Prostate gland (tissue), 2 donors: ENCODE measurements around the gene NR5A1. TPM values are rescaled to one million over a fixed set of nuclear protein-coding genes. Genes with fewer than 3 reads are reported as not detected.

ENCODE experiments used
- DNase-seq: peaks from one replicate; pipeline ENCODE4 v3.0.0-alpha.2; 2019; ENCODE audit warnings: low spot score
- H3K27ac ChIP-seq, 2 donors: fragments of 200-600 bp; sonication (generic); 2 replicates each; pipeline ENCODE4 v1.5.1; 2017 to 2019
- H3K27me3 ChIP-seq: fragments of 200-600 bp; sonication (generic); replicated peaks from 2 replicates; pipeline ENCODE4 v1.5.1; 2019; ENCODE audit not compliant: insufficient read depth
- H3K36me3 ChIP-seq, 2 donors: fragments of 200-600 bp; sonication (generic); 1 replicate in 1 of 2; 2 replicates in 1 of 2; pipeline versions ENCODE4 v1.5.1 to v1.8.1; 2017 to 2019
- H3K4me1 ChIP-seq: fragments of 200-600 bp; sonication (generic); replicated peaks from 2 replicates; pipeline ENCODE4 v1.5.1; 2019
- H3K4me3 ChIP-seq, 2 donors: fragments of 200-600 bp; sonication (generic); 2 replicates each; pipeline ENCODE4 v1.5.1; 2017 to 2019
- H3K9me3 ChIP-seq: fragments of 200-600 bp; sonication (generic); 2 replicates; pipeline ENCODE4 v1.5.1; 2017
- POLR2A ChIP-seq: fragments of 450-650 bp; IDR thresholded peaks from one replicate; pipeline ENCODE4 v1.6.1; 2016; ENCODE audit warnings: antibody characterized with exemption, mild to moderate bottlenecking
- POLR2AphosphoS5 ChIP-seq: sonication (generic); formaldehyde crosslinking; IDR thresholded peaks from one replicate; pipeline ENCODE4 v1.6.1; 2017; ENCODE audit warnings: antibody characterized with exemption
- WGBS: methylation state at CpG from one replicate; pipeline ENCODE4 v1.1.5; 2018; 5-methylcytosine and 5-hydroxymethylcytosine counted together
- intact Hi-C: fragments of 100-400 bp; cut with DNase I; formaldehyde crosslinking; loops from one replicate; pipeline ENCODE4 v1.14.2; 2022
- total RNA-seq, 2 donors: library from RNA; depleted of rRNA; stranded (reverse); fragments of >200 nt; gene quantifications; one replicate each; pipeline ENCODE4 v1.1.0, GENCODE V29; 2016
- TF ChIP-seq, protein P1 (sequence below), 4 experiments: fragments of 200-600 bp in 2 of 4; fragments of 450-650 bp in 2 of 4; sonication (generic) in 2 of 4; IDR thresholded peaks; 1 replicate in 3 of 4; 2 replicates in 1 of 4; pipeline ENCODE4 v1.5.1; 2016 to 2019; ENCODE audit warnings: antibody characterized with exemption in 4 of 4, mild to moderate bottlenecking in 2 of 4, moderate library complexity in 2 of 4

Gene NR5A1
- total RNA-seq, 2 donors from 2014 or later = 88.4 TPM; not detected in 1

DNA sequence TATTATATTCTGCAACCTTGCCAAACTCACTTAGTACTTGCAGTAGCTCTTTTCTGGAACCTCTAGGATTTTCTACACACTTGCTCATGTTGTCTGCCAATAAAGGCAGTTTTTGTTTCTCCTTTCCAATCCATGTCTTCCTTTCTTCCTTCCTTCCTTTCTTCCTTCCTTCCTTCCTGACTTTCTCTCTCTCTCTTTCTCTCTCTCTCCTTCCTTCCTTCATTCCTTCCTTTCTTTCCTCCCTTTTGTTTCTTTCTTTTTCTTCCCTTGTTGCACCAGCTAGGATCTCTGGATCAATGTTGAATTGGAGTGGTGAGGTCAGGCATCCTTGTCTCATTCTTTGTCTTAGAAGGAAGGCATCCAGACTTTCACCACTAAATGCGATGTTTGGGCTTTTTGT is 44.5 kb downstream of the NR5A1 start:
- no peak for DNase-seq
- TF ChIP-seq, protein P1, sequence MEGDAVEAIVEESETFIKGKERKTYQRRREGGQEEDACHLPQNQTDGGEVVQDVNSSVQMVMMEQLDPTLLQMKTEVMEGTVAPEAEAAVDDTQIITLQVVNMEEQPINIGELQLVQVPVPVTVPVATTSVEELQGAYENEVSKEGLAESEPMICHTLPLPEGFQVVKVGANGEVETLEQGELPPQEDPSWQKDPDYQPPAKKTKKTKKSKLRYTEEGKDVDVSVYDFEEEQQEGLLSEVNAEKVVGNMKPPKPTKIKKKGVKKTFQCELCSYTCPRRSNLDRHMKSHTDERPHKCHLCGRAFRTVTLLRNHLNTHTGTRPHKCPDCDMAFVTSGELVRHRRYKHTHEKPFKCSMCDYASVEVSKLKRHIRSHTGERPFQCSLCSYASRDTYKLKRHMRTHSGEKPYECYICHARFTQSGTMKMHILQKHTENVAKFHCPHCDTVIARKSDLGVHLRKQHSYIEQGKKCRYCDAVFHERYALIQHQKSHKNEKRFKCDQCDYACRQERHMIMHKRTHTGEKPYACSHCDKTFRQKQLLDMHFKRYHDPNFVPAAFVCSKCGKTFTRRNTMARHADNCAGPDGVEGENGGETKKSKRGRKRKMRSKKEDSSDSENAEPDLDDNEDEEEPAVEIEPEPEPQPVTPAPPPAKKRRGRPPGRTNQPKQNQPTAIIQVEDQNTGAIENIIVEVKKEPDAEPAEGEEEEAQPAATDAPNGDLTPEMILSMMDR (IDR thresholded peaks at IDR 0.05) = no peak
- TF ChIP-seq POLR2A (no peak), POLR2AphosphoS5 (no peak)
- Histone ChIP-seq H3K27ac (no peak overlapping the region), H3K36me3 (no peaks in the 10 kb centered on the region), H3K27me3 (no peaks in the 10 kb centered on the region), H3K9me3 (no peaks in the 10 kb centered on the region), H3K4me3 (no peak overlapping the region), H3K4me1 (no peaks in the 10 kb centered on the region)
- intact Hi-C loops = no loop called here
- WGBS = 90% methylated on average over 1 of the region's 1 CpG

DNA sequence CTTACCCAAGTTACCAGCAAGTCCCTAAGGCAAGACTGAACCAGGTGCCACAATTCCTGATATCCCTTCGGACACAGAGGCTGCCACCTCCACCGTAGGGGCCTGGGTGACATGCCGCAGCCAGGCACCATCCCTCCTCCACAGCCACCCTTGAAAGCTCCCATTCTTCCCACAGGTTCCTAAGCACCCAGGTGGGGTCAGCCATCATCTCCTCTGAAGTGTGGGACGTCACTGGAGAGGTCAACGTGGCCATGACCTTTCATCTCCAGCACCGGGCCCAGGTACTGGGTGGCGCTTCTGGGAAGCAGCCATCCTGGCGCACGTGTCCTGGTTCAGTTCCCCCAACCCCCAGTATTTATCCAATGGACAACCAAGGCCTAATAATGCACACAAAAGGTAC is 48.8 kb downstream of the NR5A1 start:
- Histone ChIP-seq H3K27me3 (peaks cover 2% of the 10 kb centered on the region), H3K4me1 (no peaks in the 10 kb centered on the region), H3K36me3 (no peaks in the 10 kb centered on the region), H3K9me3 (no peaks in the 10 kb centered on the region), H3K27ac (no peak overlapping the region), H3K4me3 (no peak overlapping the region)
- TF ChIP-seq POLR2A = no peak
- TF ChIP-seq, protein P1 (IDR thresholded peaks at IDR 0.05) = no peak
- TF ChIP-seq POLR2AphosphoS5 = no peak
- 87% methylated on average over 9 of the region's 9 CpGs for WGBS
- intact Hi-C loops = no loop called here
- DNase-seq = no peak

DNA sequence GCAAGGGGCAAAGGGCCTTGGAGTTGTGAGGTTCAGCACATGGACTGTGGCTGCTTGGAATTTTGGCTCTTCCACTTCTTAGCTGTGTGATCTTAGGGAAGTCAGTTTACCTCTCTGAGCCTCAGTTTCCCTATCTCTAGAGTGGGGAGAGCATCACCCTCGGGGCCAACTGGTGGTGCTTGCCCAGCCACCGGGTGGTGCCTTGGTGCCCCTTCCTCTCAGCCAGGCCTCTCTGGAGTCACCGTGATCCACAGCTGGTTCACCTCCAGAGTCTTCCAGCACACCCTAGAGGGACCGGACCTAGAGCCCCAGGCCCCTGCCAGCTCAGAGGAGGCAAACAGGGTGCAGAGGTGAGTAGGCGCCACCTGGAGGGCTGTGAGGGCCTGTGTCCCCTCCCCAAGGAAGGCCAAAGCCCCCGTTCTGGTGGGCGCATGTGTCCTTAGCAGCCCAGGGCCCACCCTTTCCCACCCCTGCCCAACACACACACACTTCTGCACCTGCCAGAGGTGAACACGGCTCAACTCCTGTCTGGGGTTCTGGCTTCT is 49.2 kb downstream of the NR5A1 start:
- TF ChIP-seq POLR2AphosphoS5 = no peak
- TF ChIP-seq POLR2A = no peak
- TF ChIP-seq, protein P1 (IDR thresholded peaks at IDR 0.05) = no peak
- H3K36me3 ChIP-seq = no peaks in the 10 kb centered on the region
- intact Hi-C loops = no loop called here
- H3K4me3 ChIP-seq = no peak overlapping the region
- H3K27ac ChIP-seq = no peak overlapping the region
- no peaks in the 10 kb centered on the region for H3K9me3 ChIP-seq
- 77% methylated on average over 8 of the region's 8 CpGs for WGBS
- no peaks in the 10 kb centered on the region for H3K4me1 ChIP-seq
- no peak for DNase-seq
- peaks cover 5% of the 10 kb centered on the region for H3K27me3 ChIP-seq

DNA sequence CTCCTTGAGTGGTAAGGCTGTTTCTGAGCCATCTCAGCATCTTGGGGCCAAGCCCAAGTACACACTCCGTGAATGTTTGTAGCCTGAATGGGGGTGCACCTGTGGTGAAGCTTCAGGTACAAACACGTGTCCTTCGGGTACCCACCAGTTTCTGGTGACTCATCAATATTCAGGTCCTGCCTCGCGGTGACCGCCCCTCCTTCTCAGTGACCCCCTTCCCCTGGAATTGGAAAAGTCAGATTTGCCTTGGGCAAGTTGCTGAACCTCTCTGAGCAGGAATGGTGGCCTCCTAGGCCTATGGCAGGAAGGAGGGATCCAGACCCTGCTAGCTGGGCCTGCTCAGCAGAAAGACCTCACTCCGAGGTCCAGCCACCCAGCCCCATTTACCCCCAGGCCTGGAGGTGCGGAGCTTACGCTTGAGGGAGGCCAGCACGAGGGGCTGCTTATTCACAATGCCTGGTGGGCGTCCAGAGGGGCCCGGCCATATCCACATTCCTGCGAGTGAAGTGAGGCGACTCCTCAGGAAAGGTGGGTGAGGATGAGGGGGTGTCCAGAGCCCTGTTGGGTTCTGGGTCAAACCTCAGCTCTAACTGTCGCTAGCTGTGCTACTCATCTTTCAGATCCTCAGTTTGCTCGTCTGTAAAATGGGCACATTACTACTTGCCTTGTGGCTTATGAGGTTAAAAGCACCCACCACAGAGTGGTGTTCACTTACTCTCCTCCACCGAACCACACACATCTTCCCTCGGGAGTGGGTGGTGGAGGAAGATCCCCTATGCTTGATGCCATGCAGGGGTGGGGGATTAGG is 49.9 kb downstream of the NR5A1 start:
- Histone ChIP-seq H3K27me3 (peaks cover 5% of the 10 kb centered on the region), H3K9me3 (no peaks in the 10 kb centered on the region), H3K4me3 (no peak overlapping the region), H3K4me1 (no peaks in the 10 kb centered on the region), H3K27ac (no peak overlapping the region), H3K36me3 (no peaks in the 10 kb centered on the region)
- intact Hi-C loops = no loop called here
- TF ChIP-seq POLR2AphosphoS5 (no peak), POLR2A (no peak)
- TF ChIP-seq, protein P1 (IDR thresholded peaks at IDR 0.05) = no peak
- 81% methylated on average over 18 of the region's 18 CpGs for WGBS
- DNase-seq = no peak
